ENCODE data around the gene ASIC3.

GRCh38 chr7:151079199-151079910, 31.0 kb downstream of the ASIC3 start:
- no peak for TF ChIP-seq EZH2 (IDR thresholded peaks at IDR 0.05; ENCODE audit: low read depth, low read length, severe bottlenecking)
- no peak for TF ChIP-seq CTCF (IDR thresholded peaks at IDR 0.05; ENCODE audit: control extremely low read depth in 1 of 3, insufficient read depth in 1 of 3, low read depth in 1 of 3, low read length in 3 of 3)
- TF ChIP-seq POLR2AphosphoS5 (IDR thresholded peaks at IDR 0.05; ENCODE audit: low read depth, low read length), result no peak
- no peak for TF ChIP-seq SP1 (IDR thresholded peaks at IDR 0.05; ENCODE audit: low read depth, low read length)
- TF ChIP-seq ATF2 (IDR thresholded peaks at IDR 0.05; ENCODE audit: low read length), result no peak
- TF ChIP-seq CHD7 (IDR thresholded peaks at IDR 0.05; ENCODE audit: insufficient replicate concordance, low read length), result no peak
- TF ChIP-seq RFX5 (IDR thresholded peaks at IDR 0.05; ENCODE audit: borderline replicate concordance, low read depth, low read length), result no peak
- TF ChIP-seq POLR2A (IDR thresholded peaks at IDR 0.05; ENCODE audit: control extremely low read depth in 1 of 2, low read depth in 2 of 2, low read length in 2 of 2), result no peak
- no peak for TF ChIP-seq HDAC6 (IDR thresholded peaks at IDR 0.05; ENCODE audit: low read depth, low read length)
- no peak for TF ChIP-seq ATF3 (IDR thresholded peaks at IDR 0.05; ENCODE audit: insufficient read depth, low read depth, low read length)
- TF ChIP-seq BACH1 (IDR thresholded peaks at IDR 0.05; ENCODE audit: low read length), result no peak
